Posterior vena cava (tissue), 2 donors: ENCODE data around the gene EEF1AKMT4. TPM values are rescaled to one million over a fixed set of nuclear protein-coding genes. Genes with fewer than 3 reads are reported as not detected.

Experiments
- DNase-seq: peaks from one replicate; pipeline ENCODE4 v3.0.0-alpha.2; 2020; ENCODE audit warnings: low spot score
- intact Hi-C, 2 donors: fragments of 100-400 bp; cut with DNase I; formaldehyde crosslinking; loops; one replicate each; pipeline versions ENCODE4 v1.14.1 to v1.14.2; 2022 to 2023
- microRNA-seq, 2 donors: library from miRNA; unstranded; fragments of <30 nt; microRNA quantifications; one replicate each; pipeline ENCODE4 v1.2.0, GENCODE V29; 2020 to 2021; ENCODE audit warnings: borderline microRNAs expressed in 2 of 2
- total RNA-seq, 2 donors: library from RNA; stranded (reverse); fragmentation: NEBNext Ultra II Directional; extraction: Animal tissue kit (Norgen Biotek cat#: 25700); gene quantifications; one replicate each; pipeline ENCODE4 v1.2.1, GENCODE V29; 2021
- donor health status: DM: yes; HTN: yes; CAD: no.
- donor health status: DM: yes; HTN: yes; CAD: no.

The EEF1AKMT4 gene
- total RNA-seq, 2 donors from 2014 or later, result 1.3 to 2.5 TPM

DNA sequence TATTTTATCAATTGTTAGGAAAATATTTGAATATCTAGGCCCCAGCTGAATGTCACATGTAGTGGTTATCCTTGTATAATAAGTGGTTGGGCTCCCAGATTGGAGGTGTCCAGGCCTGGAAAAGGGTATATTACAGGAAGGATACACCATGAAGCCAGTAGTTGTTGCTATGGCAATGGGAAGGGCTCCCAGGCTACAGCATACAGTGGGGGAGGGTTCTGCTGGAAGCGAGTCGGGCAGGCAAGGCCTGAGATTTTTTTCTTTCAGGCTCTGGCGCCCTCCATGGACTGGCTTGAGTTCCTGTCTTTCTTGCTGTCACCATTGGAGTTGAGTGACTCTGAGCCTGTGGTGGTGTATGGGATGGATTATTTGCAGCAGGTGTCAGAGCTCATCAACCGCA is 35.2 kb downstream of the EEF1AKMT4 start:
- DNase-seq, result no peak
- intact Hi-C loops, result no loop called here

DNA sequence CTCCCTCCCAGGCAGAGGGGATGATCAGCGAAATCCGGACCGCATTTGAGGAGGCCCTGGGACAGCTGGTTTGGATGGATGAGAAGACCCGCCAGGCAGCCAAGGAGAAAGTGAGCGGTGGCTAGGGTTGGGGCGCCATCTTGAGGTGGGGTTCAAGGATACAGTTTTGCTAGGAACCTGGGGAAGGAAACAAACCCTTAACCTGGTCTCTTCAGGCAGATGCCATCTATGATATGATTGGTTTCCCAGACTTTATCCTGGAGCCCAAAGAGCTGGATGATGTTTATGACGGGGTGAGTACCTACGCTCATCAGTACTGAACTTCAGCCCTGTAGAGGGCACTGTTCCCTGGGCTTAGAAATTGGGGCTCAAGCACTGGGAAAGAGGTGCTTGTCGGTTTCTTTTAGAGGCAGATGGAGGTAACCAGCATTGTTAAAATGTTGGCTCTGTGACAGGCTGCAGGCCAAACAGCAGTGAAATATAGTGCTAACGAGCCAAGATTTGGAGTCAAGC is 40.0 kb downstream of the EEF1AKMT4 start:
- no peak for DNase-seq

DNA sequence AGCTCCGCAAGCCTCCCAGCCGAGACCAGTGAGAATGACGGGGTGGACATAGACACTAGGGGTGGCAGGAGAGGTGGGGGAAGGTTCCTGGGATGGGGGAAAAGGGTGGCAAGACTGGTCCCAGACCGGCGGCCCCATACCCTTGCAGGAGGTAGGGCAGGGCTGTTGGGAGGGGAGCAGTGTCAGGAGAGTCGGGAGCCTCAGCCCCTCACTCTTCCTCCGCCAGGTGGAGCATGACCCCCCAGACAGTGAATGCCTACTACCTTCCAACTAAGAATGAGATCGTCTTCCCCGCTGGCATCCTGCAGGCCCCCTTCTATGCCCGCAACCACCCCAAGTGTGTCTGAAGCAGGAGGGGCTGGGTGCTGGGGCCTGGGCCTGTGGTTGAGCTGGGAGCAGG is 40.9 kb downstream of the EEF1AKMT4 start:
- intact Hi-C loops, result no loop called here
- no peak for DNase-seq

More for the DNA sequence above, 40.0 kb downstream of the EEF1AKMT4 start:
- intact Hi-C loops, result no loop called here

DNA sequence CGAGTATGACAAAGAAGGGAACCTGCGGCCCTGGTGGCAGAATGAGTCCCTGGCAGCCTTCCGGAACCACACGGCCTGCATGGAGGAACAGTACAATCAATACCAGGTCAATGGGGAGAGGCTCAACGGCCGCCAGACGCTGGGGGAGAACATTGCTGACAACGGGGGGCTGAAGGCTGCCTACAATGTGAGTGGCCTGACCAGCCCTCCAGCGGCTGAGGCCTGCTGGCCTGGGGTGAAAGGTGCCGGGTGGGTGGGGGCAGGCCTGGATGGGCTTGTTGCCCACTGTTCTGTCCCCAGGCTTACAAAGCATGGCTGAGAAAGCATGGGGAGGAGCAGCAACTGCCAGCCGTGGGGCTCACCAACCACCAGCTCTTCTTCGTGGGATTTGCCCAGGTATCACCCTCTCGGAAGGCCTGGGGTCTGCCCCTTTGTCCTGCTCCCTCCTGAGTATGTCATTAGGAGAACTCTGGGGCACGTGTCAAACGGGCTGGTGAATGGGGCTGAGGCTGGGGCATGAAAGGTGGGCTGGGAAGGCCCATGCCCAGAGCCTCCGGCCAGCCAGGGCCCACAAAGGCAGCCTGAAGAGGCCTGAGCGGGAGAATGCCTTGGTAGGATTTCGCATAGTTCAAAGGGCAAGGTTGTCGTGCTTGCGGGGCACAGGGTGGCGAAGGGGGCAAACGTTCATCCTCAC is 41.7 kb downstream of the EEF1AKMT4 start:
- DNase-seq, result no peak
- intact Hi-C loops, result no loop called here

DNA sequence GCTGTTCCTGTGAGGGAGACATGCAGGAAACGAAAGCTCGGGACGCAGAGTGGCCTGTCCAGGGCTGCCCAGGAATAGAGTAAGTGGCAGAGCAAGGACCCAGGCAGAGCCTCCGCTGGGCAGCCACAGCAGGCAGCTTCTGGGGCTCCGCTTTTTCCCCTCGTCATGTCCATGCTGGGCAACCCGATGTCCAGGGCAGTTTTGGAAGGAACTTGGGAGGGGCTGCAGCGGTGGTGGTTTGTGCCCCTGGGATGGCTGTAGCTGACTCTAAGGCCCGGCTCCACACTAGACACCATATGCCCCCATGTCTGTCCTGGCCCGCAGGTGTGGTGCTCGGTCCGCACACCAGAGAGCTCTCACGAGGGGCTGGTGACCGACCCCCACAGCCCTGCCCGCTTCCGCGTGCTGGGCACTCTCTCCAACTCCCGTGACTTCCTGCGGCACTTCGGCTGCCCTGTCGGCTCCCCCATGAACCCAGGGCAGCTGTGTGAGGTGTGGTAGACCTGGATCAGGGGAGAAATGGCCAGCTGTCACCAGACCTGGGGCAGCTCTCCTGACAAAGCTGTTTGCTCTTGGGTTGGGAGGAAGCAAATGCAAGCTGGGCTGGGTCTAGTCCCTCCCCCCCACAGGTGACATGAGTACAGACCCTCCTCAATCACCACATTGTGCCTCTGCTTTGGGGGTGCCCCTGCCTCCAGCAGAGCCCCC is 42.4 kb downstream of the EEF1AKMT4 start:
- DNase-seq, result no peak
- intact Hi-C loops, result no loop called here

DNA sequence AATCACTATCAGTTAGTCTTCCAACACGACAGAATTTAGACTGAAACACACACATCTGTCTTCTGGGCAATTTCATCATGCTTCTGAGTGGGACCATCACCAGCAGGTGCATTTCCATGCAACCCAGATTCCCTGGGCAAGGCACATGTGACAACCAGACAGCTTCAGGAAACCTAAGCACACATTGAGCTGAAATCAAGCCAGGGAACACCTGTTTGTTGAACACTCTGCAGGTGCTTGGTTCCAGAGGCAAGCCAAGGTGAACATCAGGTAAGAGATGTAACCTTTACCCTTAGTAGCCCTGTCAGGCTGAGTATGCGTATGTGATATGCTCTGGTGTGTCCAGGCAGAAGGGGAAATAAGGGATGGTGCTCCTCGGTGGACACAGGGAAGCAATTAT is 46.3 kb downstream of the EEF1AKMT4 start:
- DNase-seq, result peak; percentile 3

DNA sequence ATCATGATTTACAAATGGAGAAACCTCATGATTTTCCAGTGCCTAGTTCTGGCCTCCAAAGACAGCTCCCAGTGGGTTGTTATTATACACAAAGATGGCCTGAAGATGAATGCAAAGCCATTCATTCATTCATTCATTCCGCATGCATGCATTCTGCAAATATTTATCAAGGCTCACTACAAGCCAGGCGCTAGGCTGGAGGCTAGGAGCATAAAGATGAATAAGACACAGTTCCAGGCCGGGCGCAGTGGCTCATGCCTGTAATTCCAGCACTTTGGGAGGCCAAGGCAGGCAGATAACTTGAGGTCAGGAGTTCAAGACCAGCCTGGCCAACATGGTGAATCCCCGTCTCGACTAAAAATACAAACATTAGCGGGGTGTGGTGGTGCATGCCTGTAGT is 47.1 kb downstream of the EEF1AKMT4 start:
- intact Hi-C loops, result no loop called here
- peak; percentile 65 for DNase-seq

More for the DNA sequence above, 46.3 kb downstream of the EEF1AKMT4 start:
- intact Hi-C loops, result no loop called here

DNA sequence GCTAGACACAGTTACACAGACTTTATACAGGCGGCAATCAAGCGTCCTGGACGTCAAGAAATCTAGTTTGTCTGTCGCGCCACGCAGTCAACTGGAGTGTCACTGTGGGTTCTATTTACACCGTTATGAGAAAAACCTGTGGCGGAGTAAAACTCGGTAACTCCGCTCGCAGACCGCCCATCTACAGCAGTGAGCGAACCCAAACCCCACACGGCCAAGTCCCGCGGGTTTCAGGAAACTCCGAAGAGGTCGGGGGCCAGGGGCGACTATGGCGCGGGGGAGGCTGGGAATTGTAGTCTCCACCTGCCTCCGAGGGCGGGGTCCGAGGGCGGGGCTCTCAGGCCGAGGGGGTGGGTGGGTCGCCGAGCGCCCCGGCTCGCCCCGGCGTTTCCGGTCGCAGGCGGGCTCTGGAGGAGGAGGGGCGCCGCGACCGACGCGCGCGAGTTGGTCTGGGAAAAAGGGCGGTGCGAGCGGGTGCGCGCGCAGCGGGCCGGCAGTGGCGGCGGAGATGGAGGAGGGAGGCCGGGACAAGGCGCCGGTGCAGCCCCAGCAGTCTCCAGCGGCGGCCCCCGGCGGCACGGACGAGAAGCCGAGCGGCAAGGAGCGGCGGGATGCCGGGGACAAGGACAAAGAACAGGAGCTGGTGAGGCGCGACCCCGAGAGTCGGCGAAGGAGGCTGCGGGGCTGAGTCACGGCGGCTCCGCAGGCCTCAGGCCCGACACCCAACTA is 49.5 kb downstream of the EEF1AKMT4 start, which contains the start of gene PSMD2:
Gene PSMD2, plus strand, starts transcription at position 483 of the 729 bp plus-strand sequence. Its CDS starts 26 bp downstream, at position 509.
- intact Hi-C loops, result no loop called here

DNA sequence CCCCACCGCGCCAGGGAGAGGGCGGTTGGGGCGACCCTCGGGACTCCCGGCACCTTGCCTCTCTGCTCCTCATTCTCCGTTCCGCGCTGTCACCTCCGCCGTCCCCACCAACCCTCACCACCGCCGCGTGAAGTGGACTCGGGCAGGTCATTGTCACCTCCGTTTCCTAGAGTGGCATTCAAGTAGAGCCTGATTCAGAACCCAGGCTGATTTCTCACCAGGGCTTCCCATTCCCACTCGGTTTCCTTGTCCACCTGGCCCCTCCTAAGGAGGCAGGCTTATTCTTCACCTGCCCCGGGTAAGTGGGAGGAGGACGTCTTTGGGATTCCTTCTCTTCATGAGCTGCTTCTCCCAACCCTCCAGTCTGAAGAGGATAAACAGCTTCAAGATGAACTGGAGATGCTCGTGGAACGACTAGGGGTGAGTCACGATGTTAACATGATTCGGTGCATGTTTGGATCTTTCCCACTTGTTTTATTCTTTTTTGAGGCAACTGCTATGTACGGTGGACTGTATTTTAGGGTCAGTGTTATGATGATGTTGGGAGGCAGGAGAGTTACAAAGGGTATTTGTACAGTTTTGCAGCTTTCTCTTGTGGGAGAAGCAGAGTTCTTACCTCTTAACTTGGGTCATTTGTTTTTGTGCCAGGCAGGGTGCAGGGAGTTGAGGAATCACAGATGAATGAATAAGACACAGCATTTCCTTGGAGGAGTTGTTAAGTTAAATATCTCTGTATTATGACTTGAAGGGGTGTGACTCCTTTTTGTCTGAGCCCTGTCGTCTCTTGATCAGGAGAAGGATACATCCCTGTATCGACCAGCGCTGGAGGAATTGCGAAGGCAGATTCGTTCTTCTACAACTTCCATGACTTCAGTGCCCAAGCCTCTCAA is 50.3 kb downstream of the EEF1AKMT4 start:
- intact Hi-C loops, result no loop called here
- no peak for DNase-seq

More for the DNA sequence above, 49.5 kb downstream of the EEF1AKMT4 start, which contains the start of gene PSMD2:
- DNase-seq, result peak; percentile 99

DNA sequence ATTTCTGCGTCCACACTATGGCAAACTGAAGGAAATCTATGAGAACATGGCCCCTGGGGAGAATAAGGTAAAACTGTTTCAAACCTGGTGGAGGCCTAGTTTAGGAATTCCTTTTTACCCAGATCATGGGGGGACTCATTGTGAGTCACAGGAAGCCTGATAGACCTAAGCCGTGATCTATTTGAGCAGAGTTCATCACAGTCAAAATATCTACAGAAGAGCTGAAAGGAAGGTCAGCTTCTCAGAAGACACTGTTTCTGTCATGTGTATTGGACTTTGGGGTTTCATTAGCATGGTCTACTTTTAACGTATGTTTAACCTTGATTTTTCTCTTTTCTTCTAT is 50.9 kb downstream of the EEF1AKMT4 start:
- no peak for DNase-seq
- intact Hi-C loops, result no loop called here

DNA sequence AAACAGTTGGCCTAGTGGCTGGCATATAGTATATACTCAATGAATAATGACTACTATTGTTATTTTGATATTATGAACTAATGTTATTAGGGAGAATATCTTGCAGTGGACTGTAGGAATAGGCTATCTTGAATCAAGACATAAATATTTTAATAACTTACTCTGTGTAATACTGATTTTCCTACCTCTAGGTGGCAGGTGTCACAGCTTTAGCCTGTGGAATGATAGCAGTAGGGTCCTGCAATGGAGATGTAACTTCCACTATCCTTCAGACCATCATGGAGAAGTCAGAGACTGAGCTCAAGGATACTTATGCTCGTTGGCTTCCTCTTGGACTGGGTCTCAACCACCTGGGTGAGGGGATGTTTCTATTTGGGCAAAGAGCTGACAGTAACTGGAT is 56.1 kb downstream of the EEF1AKMT4 start:
- DNase-seq, result no peak
- intact Hi-C loops, result loop anchor here in 1 of 2 donors (5.0 kb wide), 1 partner anchor 42 kb away; no protein-coding TSS in a partner anchor

DNA sequence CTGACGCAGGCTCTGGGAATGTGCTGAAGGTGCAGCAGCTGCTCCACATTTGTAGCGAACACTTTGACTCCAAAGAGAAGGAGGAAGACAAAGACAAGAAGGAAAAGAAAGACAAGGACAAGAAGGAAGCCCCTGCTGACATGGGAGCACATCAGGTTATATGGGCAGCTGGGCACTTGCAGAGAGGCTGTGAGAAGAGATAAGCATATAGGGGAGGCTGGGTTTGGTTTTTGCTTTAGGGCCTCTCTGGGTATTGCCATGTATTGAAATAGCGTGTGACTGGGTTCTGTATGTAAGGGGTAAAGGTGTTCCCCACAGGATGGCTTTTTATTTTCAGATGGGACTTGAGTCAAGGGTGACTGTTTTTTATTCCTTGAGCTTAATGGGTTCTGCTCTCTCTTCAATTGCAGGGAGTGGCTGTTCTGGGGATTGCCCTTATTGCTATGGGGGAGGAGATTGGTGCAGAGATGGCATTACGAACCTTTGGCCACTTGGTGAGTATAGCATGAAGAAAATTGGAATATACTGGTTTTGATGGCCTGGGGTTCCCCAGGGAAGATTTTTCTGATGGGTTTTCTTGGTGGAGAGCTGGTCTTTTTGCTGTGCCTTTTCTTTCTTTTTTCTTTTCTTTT is 57.0 kb downstream of the EEF1AKMT4 start:
- intact Hi-C loops, result loop anchor here in 1 of 2 donors (5.0 kb wide), 1 partner anchor 41 kb away; no protein-coding TSS in a partner anchor
- DNase-seq, result no peak

DNA sequence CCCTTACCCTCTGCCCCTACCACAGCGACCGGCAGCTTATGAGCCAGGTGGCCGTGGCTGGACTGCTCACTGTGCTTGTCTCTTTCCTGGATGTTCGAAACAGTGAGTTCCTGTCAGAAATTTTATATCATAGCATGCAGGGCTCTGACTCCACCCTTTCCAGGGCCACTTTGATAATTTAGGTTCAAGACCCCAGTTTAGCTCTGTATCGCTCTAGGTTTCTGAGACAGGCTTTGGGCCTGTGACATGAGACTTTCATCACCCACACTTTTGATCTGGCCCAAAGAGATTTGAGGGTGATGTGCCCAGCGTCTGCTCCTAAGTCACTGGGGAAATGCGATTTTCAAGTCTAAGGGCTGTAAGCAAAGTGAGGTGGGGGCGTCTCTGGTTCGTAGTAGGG is 58.4 kb downstream of the EEF1AKMT4 start:
- intact Hi-C loops, result loop anchor here in 1 of 2 donors (5.0 kb wide), 1 partner anchor 39 kb away; no protein-coding TSS in a partner anchor
- DNase-seq, result peak; percentile 19

Small RNAs within 50 kb of the gene (microRNA-seq; reads per million reads assigned to microRNA genes)
- gene MIR1224, result 0 to 0.26 reads per million in 2 donors

Other genes with a start within 250 kb of the EEF1AKMT4 start
- gene ABCC5, start 231.8 kb upstream of the EEF1AKMT4 start, total RNA-seq, result 10 to 100 TPM; 17.5 to 20.0 TPM
- gene HTR3D, start 217.9 kb upstream of the EEF1AKMT4 start, total RNA-seq, result not detected
- not detected for gene HTR3C, start 196.6 kb upstream of the EEF1AKMT4 start, total RNA-seq
- gene HTR3E, start 152.6 kb upstream of the EEF1AKMT4 start, total RNA-seq, result not detected
- gene EIF2B5, start 114.3 kb upstream of the EEF1AKMT4 start, total RNA-seq, result 10 to 100 TPM; 23.3 to 26.4 TPM
- 10 to 100 TPM; 67.3 to 70.7 TPM for gene DVL3, start 94.3 kb upstream of the EEF1AKMT4 start, total RNA-seq
- 100 to 1,000 TPM; 324 to 365 TPM for gene AP2M1, start 74.8 kb upstream of the EEF1AKMT4 start, total RNA-seq
- 10 to 100 TPM; 38.9 to 48.8 TPM for gene ABCF3, start 63.5 kb upstream of the EEF1AKMT4 start, total RNA-seq
- under 1 TPM in 1 of 2 donors, not detected in 1; 0.38 TPM for gene VWA5B2, start 20.1 kb upstream of the EEF1AKMT4 start, total RNA-seq
- gene ALG3, start 710 bp upstream of the EEF1AKMT4 start, total RNA-seq, result 10 to 100 TPM; 26.8 to 28.6 TPM
- under 1 TPM in 1 of 2 donors, not detected in 1; 0.24 TPM for gene CAMK2N2, start 11.9 kb downstream of the EEF1AKMT4 start, total RNA-seq
- not detected for gene ECE2, start 26.4 kb downstream of the EEF1AKMT4 start, total RNA-seq
- 100 to 1,000 TPM; 128 to 163 TPM for gene PSMD2, start 49.6 kb downstream of the EEF1AKMT4 start, total RNA-seq
- gene EIF4G1, start 64.9 kb downstream of the EEF1AKMT4 start, total RNA-seq, result 100 to 1,000 TPM; 273 to 325 TPM
- 10 to 100 TPM; 30.4 to 37.4 TPM for gene FAM131A, start 87.9 kb downstream of the EEF1AKMT4 start, total RNA-seq
- gene CLCN2, start 111.9 kb downstream of the EEF1AKMT4 start, total RNA-seq, result 1 to 10 TPM; 3.7 to 4.0 TPM
- gene POLR2H, start 112.0 kb downstream of the EEF1AKMT4 start, total RNA-seq, result 10 to 100 TPM; 39.1 to 42.7 TPM
- 1 to 10 TPM in 1 of 2 donors, under 1 TPM in 1; 0.71 to 1.1 TPM for gene THPO, start 128.5 kb downstream of the EEF1AKMT4 start, total RNA-seq
- gene CHRD, start 130.4 kb downstream of the EEF1AKMT4 start, total RNA-seq, result 10 to 100 TPM; 18.6 to 32.6 TPM